ENCODE results near the gene KIRREL3.

The KIRREL3 gene

DNA sequence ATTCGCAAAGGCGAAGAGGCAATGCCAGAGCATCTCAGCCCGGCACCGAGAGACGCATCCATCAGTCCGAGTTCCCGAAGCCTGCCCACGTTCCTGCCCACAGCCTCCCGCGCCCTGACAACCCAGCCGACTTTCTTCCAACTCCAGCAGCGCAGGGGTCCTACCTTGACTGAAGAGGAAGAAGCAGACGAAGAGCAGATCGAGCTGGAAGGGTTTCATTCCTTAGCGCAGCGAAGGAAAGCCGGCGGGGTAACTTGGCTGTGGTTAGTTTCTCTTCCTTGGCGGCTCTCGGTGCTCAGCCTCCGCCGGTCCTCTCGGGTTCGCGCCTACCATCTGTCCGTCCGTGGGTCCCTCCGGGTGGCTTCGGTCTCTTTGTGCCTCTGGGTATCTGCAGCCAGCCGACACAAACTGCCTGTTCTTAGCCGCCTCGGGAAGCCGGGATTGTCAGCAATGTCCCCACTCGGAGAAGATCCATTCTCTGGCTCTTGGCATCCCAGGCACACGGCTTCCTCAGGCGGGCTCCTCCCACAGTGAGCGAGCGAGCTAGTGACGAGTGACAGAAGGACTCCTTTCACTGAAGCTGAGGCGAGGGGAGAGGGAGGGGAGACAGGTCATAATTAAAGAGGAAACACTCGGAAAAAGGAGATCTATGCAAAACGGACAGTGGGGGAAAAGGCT, at the start of gene KIRREL3:
KIRREL3 (minus strand) TSS at position 480 of the 678 bp plus-strand sequence.
- no peak for DNase-seq (ENCODE audit: low spot score)

GRCh38 chr11:127050186-127050585, 49.6 kb upstream of the KIRREL3 start:
- DNase-seq (ENCODE audit: low spot score), result no peak

DNA sequence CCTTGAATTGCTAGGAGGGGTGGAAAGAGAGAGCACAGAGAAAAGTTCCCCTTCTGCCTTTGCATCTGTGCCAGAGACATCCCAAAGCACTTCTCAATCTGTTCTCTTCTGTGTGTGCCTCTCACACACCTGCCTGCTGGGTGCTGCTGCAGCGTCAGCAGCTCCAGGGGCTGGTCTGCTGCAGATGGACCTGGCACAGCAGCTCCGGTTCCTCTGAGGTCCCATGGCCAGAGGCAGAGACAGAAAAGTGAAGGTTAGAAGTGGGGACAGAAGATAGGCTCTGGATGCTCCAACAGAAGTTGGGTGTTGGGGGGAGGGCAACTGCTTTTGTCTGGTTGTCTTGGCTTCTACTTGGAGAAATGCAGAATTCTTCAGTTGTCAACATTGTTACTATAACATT, 48.9 kb upstream of the KIRREL3 start:
- no peak for DNase-seq (ENCODE audit: low spot score)

GRCh38 chr11:127044535-127044934, 44.0 kb upstream of the KIRREL3 start:
- no peak for DNase-seq (ENCODE audit: low spot score)

DNA sequence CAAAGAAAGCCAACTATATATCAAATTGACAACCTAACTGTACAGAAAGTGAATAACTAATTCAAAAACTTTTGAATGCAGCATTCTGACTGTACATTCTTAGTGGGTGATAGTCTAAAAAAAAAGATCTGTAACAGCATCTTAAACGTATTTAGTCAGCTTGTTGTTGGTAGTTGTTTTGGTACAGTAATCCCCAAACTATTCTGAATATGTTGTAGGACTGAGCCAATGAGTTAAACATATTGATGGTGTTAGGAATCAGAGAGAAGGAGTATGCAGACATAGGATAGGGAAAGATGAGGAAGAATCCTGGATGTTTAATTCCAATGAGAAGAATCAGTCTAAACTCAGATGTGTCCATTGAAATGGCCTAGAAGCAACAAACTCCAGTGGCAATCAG, 41.9 kb upstream of the KIRREL3 start:
- no peak for DNase-seq (ENCODE audit: low spot score)

GRCh38 chr11:127039591-127039990, 39.0 kb upstream of the KIRREL3 start:
- no peak for DNase-seq (ENCODE audit: low spot score)

GRCh38 chr11:127037596-127037995, 37.0 kb upstream of the KIRREL3 start:
- no peak for DNase-seq (ENCODE audit: low spot score)

GRCh38 chr11:127037001-127037400, 36.4 kb upstream of the KIRREL3 start:
- no peak for DNase-seq (ENCODE audit: low spot score)

DNA sequence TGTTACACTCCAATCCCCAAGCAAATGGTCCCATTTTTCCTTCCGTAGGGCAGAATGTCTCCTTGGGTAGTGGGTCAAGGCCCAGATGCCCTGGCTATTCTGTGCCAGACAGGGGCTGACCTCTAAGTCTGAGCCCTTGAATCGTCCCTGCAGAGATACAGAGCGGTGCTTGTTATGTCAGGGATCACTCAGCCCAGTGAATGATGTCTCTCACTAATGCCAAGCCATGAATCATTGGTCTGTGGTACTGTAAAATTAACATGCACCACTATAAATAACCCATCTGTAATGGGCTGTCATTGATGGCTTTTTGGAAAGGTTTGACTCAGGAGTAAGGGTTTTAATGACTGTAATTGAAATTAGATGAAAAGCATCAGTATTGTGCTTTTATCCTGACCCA, 35.3 kb upstream of the KIRREL3 start:
- DNase-seq (ENCODE audit: low spot score), result no peak

GRCh38 chr11:127034973-127035372, 34.4 kb upstream of the KIRREL3 start:
- no peak for DNase-seq (ENCODE audit: low spot score)

DNA sequence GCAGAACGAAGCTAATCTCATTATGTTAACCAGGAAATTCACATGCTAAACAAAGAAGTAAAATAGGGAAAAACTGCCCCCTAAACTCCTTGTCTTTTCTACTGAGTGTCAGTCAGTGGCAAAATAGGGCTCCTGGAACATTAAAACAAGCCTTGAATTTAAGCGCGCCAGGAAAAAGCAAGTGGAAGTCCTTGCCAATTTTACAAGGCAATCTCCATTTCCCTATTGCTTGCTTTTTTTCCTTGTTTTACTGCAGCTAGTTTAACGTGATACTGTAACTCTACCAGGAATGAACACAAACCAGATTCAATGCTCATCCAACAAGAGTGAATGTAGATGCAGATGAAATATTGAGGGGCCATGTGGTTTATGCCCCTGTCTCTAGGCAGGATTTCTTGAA, 28.1 kb upstream of the KIRREL3 start:
- DNase-seq (ENCODE audit: low spot score), result no peak

DNA sequence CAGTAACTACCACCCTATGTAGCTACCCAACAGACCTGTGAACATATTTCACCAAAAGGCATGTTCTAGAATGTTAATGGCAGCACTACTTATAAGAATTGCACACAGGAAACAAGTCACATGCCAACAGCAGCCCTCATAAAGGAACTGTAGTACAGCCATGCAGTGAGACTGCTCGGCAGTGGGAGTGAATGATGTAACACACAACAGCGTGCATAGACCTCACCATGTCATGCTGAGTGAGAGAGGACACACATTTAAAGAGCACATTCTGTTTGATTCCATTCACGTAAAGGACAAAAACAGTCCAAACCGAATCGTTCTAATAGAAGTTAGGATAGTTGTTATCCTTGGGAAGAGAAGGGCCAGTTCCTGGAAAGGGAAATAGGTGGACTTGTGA, 27.2 kb upstream of the KIRREL3 start:
- DNase-seq (ENCODE audit: low spot score), result no peak

- no peak for DNase-seq (ENCODE audit: low spot score)
These were observed 26.4 kb upstream of the KIRREL3 start for GRCh38 chr11:127027000-127027399.

GRCh38 chr11:127023991-127024390, 23.4 kb upstream of the KIRREL3 start:
- DNase-seq (ENCODE audit: low spot score), result no peak

- no peak for DNase-seq (ENCODE audit: low spot score)
These were observed 18.2 kb upstream of the KIRREL3 start for GRCh38 chr11:127018683-127019279.

DNA sequence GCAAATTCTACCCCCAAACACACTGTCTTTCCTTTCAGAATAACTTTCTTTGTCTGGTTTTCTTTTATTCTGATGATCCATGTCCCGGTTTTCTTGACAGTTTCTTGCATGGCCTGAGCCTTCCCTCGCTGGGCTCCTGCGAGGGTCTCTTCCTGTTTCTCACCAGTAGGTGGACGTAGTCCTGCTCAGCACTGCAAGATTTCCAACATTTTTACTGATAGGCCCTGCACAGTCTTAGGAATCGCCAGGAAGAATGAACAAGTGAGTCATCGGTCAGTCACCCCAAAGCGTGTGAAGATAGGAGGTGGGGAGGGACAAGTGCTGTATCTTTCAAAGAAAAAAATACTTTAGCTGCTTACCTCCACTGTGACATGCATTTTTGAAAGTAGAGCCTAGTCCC, 16.9 kb upstream of the KIRREL3 start:
- DNase-seq (ENCODE audit: low spot score), result no peak

- no peak for DNase-seq (ENCODE audit: low spot score)
These were observed 13.0 kb upstream of the KIRREL3 start for GRCh38 chr11:127013550-127013949.

- DNase-seq (ENCODE audit: low spot score), result no peak
These were observed 5.7 kb upstream of the KIRREL3 start for GRCh38 chr11:127006311-127006710.

DNA sequence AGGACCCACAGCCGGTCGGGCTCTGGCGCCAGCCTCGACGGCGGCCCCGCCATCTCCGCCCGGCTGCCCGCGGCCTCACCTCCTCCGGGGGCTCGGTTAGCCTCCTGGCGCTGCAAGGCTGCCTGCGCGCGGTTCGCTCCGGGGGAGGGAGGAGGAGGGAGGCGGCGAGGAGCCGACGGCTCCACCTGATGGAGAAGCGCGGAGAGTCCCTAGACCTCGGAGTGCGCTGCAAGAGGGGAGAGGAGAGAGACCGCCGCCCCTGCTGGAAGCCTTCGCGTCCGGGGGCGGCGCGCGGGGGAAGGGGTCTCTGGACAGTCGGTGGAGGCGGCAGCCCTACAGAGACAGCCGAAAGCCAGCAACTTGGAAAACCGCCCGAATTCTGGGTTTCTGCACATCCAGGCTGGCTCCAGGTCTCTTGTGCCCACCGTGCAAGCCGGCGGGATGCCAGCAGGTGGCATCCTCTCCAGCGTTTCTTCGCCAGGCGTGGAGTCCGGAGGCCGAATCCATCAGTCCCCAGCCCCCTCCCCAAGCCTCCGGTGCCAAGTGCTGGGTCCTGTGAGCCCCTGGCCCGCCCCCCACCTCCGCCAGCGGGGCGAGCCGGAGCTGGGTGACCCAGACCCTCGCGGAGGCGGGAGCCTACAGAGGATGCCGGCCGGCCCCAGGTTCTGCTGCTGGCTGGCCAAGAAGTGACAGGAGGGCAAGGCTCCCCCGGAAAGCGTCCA, 2.9 kb upstream of the KIRREL3 start:
- no peak for DNase-seq (ENCODE audit: low spot score)

- DNase-seq (ENCODE audit: low spot score), result no peak
These were observed 2.2 kb upstream of the KIRREL3 start for GRCh38 chr11:127002669-127003259.

GRCh38 chr11:127000981-127001380, 411 bp upstream of the KIRREL3 start:
- DNase-seq (ENCODE audit: low spot score), result no peak

DNA sequence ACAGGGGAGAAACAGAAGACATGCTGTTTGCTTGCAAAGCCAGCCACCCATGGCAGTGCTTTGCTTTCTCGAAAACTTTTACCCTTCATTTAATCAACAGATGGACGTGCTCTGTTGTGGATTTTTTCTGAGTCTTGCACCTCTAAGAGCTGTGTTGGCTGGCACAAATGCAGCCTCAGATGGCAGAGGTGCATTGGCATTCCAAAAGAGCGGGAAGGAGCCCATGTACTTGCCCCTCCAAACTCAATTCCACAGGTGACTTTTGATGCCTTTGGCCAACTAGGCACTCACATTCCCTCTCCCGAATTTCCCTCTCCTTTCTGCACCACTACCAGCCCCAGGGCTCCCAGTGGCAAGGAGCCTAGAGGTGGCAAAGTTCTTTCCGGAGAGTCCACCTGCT, 1.2 kb downstream of the KIRREL3 start:
- DNase-seq (ENCODE audit: low spot score), result no peak

GRCh38 chr11:126997641-126998040, 2.9 kb downstream of the KIRREL3 start:
- DNase-seq (ENCODE audit: low spot score), result no peak
